Measurements from ENCODE around the gene NMU. TPM values are rescaled to one million over a fixed set of nuclear protein-coding genes. Genes with fewer than 3 reads are reported as not detected.

The NMU gene
- total RNA-seq, 1 experiment from 2014 or later, result not detected

GRCh38 chr4:55600640-55601039 is 35.5 kb downstream of the NMU start:
- Mint-ChIP-seq H3K9me3 (ENCODE audit: unreplicated experiment) (no peaks in the 10 kb centered on the region), H3K4me1 (ENCODE audit: low read depth, unreplicated experiment) (peaks cover 6% of the 10 kb centered on the region), H3K27ac (ENCODE audit: unreplicated experiment) (no peak overlapping the region), H3K4me3 (ENCODE audit: unreplicated experiment) (no peak overlapping the region), H3K36me3 (ENCODE audit: insufficient read depth, unreplicated experiment) (no peaks in the 10 kb centered on the region), H3K27me3 (ENCODE audit: insufficient read depth, unreplicated experiment) (peaks cover 5% of the 10 kb centered on the region)
- no peaks in the 10 kb centered on the region for H3K27me3 ChIP-seq (replicated peaks; ENCODE audit: control insufficient read depth, insufficient read depth, low read length)
- DNase-seq, result no peak
- no TSS peak for BruUV-seq (replicated peaks)
- intact Hi-C loops (cut with micrococcal nuclease; ENCODE audit: unreplicated experiment), result no loop called here
- ChIA-PET CTCF (no interaction called here), POLR2A (no interaction called here)
- no peaks in the 10 kb centered on the region for H3K4me1 ChIP-seq
- H3K36me3 ChIP-seq (ENCODE audit: control insufficient read depth, insufficient read depth, low read length), result no peaks in the 10 kb centered on the region
- TF ChIP-seq CTCF (IDR thresholded peaks at IDR 0.05; ENCODE audit: insufficient read depth in 1 of 2, low read depth in 1 of 2, low read length in 1 of 2, severe bottlenecking in 1 of 2, unreplicated experiment in 1 of 2), result no peak
- no peak overlapping the region for H3K4me3 ChIP-seq (ENCODE audit: low read depth, low read length)
- H3K9me3 ChIP-seq, result no peaks in the 10 kb centered on the region

- POLR2A ChIA-PET, result no interaction called here
- Histone ChIP-seq H3K36me3 (ENCODE audit: control insufficient read depth, insufficient read depth, low read length) (no peaks in the 10 kb centered on the region), H3K4me3 (ENCODE audit: low read depth, low read length) (no peak overlapping the region), H3K4me1 (no peaks in the 10 kb centered on the region), H3K9me3 (no peaks in the 10 kb centered on the region), H3K27me3 (replicated peaks; ENCODE audit: control insufficient read depth, insufficient read depth, low read length) (no peaks in the 10 kb centered on the region)
- Mint-ChIP-seq H3K4me1 (ENCODE audit: low read depth, unreplicated experiment) (peaks cover 6% of the 10 kb centered on the region), H3K4me3 (ENCODE audit: unreplicated experiment) (no peak overlapping the region), H3K36me3 (ENCODE audit: insufficient read depth, unreplicated experiment) (no peaks in the 10 kb centered on the region), H3K27ac (ENCODE audit: unreplicated experiment) (no peak overlapping the region), H3K27me3 (ENCODE audit: insufficient read depth, unreplicated experiment) (peaks cover 5% of the 10 kb centered on the region), H3K9me3 (ENCODE audit: unreplicated experiment) (no peaks in the 10 kb centered on the region)
- no TSS peak for BruUV-seq (replicated peaks)
- CTCF ChIA-PET, result no interaction called here
- intact Hi-C loops (cut with micrococcal nuclease; ENCODE audit: unreplicated experiment), result no loop called here
- TF ChIP-seq CTCF (IDR thresholded peaks at IDR 0.05; ENCODE audit: insufficient read depth in 1 of 2, low read depth in 1 of 2, low read length in 1 of 2, severe bottlenecking in 1 of 2, unreplicated experiment in 1 of 2), result no peak
- no peak for DNase-seq
These were observed 37.5 kb downstream of the NMU start for GRCh38 chr4:55598641-55599040.

- no peaks in the 10 kb centered on the region for H3K36me3 ChIP-seq (ENCODE audit: control insufficient read depth, insufficient read depth, low read length)
- Mint-ChIP-seq H3K9me3 (ENCODE audit: unreplicated experiment) (peaks cover 10% of the 10 kb centered on the region), H3K27ac (ENCODE audit: unreplicated experiment) (no peak within 1 kb of the TSS), H3K27me3 (ENCODE audit: insufficient read depth, unreplicated experiment) (peaks cover 4% of the 10 kb centered on the region), H3K4me3 (ENCODE audit: unreplicated experiment) (no peak within 1 kb of the TSS), H3K4me1 (ENCODE audit: low read depth, unreplicated experiment) (no peaks in the 10 kb centered on the region), H3K36me3 (ENCODE audit: insufficient read depth, unreplicated experiment) (no peaks in the 10 kb centered on the region)
- ChIA-PET CTCF (no interaction called here), POLR2A (no interaction called here)
- no peak for TF ChIP-seq CTCF (IDR thresholded peaks at IDR 0.05; ENCODE audit: insufficient read depth in 1 of 2, low read depth in 1 of 2, low read length in 1 of 2, severe bottlenecking in 1 of 2, unreplicated experiment in 1 of 2)
- no peaks in the 10 kb centered on the region for H3K4me1 ChIP-seq
- no peaks in the 10 kb centered on the region for H3K27me3 ChIP-seq (replicated peaks; ENCODE audit: control insufficient read depth, insufficient read depth, low read length)
- DNase-seq, result no peak
- H3K9me3 ChIP-seq, result no peaks in the 10 kb centered on the region
- H3K4me3 ChIP-seq (ENCODE audit: low read depth, low read length), result no peak within 1 kb of the TSS
- no TSS peak for BruUV-seq (replicated peaks)
- intact Hi-C loops (cut with micrococcal nuclease; ENCODE audit: unreplicated experiment), result no loop called here
These were observed 44.1 kb downstream of the NMU start, which contains the start of gene PDCL2 for GRCh38 chr4:55592014-55592413. Gene PDCL2, minus strand, starts transcription at chr4:55592245. Its CDS starts 136 bp downstream, at chr4:55592109.
